SK-N-MC (cell line): ENCODE data around the gene DAB1.

Experiments
- DNase-seq: peaks from one replicate; pipeline ENCODE4 v3.0.0-alpha.2; 2011; ENCODE audit warnings: low read depth, low spot score
- H3K27ac ChIP-seq: fragments of 200-600 bp; sonication (generic); 2 replicates; pipeline ENCODE4 v1.5.1; 2016; ENCODE audit warnings: mixed run types
- H3K36me3 ChIP-seq: fragments of 200-600 bp; sonication (generic); 2 replicates; pipeline ENCODE4 v1.6.1; 2017; ENCODE audit warnings: antibody characterized with exemption, low read length, mixed read lengths; ENCODE audit not compliant: insufficient read depth
- H3K4me3 ChIP-seq: fragments of 200-600 bp; sonication (generic); 2 replicates; pipeline ENCODE4 v1.5.1; 2016
- H3K9ac ChIP-seq: fragments of 200-600 bp; sonication (generic); 2 replicates; pipeline ENCODE4 v1.8.0; 2017; ENCODE audit warnings: mixed run types, mixed read lengths; ENCODE audit not compliant: insufficient read length
- H3K9me3 ChIP-seq: fragments of 200-600 bp; sonication (generic); 2 replicates; pipeline ENCODE4 v1.6.1; 2017; ENCODE audit warnings: low read depth, mild to moderate bottlenecking, antibody characterized with exemption, low read length, moderate library complexity, mixed read lengths
- EZH2 ChIP-seq: fragments of 200-600 bp; sonication (generic); IDR thresholded peaks from one replicate; pipeline ENCODE4 v1.6.1; 2017; ENCODE audit warnings: antibody characterized with exemption
- FOXP2 ChIP-seq: optimal IDR thresholded peaks from 2 replicates; pipeline ENCODE3; 2011; ENCODE audit warnings: mild to moderate bottlenecking, moderate library complexity; ENCODE audit not compliant: insufficient read depth; ENCODE audit errors: extremely low read length, control extremely low read depth
- POLR2AphosphoS5 ChIP-seq: IDR thresholded peaks from 2 replicates; pipeline ENCODE4 v1.6.1; 2012; ENCODE audit warnings: mild to moderate bottlenecking, low read depth, low read length, borderline replicate concordance

The DAB1 gene

DNA sequence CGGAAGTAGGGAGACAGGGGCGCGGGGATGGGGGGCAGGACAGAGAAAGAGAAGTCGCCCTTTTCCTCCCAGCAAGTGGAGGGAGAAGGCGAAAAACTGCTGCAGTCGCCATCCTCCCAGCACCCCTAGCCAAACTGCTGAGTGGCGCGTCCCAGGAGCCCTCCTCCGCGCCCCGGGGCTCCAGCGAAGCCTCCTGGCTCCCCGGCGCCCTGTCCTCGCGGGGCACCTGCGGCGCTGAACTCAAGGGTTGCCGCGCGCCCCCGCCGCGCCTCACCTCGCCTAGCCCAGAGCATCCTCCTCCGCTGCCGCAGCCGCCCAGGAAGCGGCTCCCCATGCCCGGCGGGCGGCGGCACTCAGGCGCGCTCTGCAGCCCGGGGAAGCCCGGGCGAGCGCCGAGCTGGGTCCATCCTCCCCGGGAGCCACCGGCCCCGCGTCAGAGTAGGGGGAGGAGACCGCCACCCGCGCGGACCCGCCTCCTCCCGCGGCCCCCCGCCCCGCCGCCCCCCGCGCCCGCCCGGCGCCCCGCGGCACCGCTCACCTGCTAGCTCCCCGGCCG, at the start of gene DAB1:
Gene DAB1, minus strand, starts transcription at position 405 of the 556 bp plus-strand sequence. CDS start 133,030 bp downstream, outside the sequence.
- H3K4me3 ChIP-seq = peak within 1 kb of the TSS; percentile 81
- H3K9me3 ChIP-seq = no peaks in the 10 kb centered on the region
- TF ChIP-seq EZH2 (no peak), FOXP2 (no peak), POLR2AphosphoS5 (no peak)
- no peak within 1 kb of the TSS for H3K9ac ChIP-seq
- no peaks in the 10 kb centered on the region for H3K36me3 ChIP-seq
- DNase-seq = no peak
- no peak within 1 kb of the TSS for H3K27ac ChIP-seq

DNA sequence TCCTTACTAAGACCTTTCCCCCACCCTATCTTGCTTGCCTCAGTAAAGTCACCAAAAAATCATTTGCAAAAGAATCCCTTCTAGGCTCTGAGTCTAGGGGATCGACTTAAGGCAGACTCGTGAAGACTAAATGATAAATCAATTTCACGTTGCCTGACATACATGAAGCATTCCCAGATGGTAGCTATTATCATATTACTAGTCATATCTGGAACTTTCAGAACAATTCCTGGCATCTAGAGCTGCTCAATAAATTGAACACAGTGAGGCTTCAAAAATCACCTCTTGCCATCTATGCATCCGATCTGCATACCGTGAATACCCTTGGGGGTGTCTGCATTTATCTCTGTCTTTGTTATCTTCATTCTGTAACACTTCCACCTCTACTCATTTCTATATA, 49.6 kb upstream of the DAB1 start:
- no peaks in the 10 kb centered on the region for H3K36me3 ChIP-seq
- no peak for DNase-seq
- H3K4me3 ChIP-seq = peak overlapping the region; percentile 6; the same call in 1 of the 2 replicates
- no peak for TF ChIP-seq POLR2AphosphoS5
- TF ChIP-seq FOXP2 = no peak
- TF ChIP-seq EZH2 = no peak
- H3K9me3 ChIP-seq = no peaks in the 10 kb centered on the region
- H3K27ac ChIP-seq = no peak overlapping the region
- H3K9ac ChIP-seq = no peak overlapping the region

DNA sequence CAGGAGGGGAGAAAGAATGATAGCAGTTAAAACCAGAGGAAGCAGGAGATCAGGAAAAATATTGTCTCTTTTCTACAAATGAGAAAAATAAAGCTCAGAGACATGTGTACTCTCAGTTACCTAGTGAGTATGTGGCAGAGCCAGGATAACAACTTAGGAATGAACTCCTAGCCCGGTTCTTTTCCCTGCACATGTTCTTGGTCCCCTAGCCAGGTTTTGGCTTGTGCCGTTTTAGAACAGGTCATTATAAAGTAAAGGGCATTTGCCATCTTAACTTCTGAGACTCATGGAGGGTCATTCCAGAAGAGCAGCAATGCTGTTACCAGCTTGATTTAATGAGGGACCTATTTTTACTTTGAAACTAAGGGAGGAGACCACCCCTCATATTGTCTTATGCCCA, 48.1 kb upstream of the DAB1 start:
- Histone ChIP-seq H3K9ac (no peak overlapping the region), H3K9me3 (no peaks in the 10 kb centered on the region), H3K4me3 (no peak overlapping the region), H3K27ac (no peak overlapping the region), H3K36me3 (no peaks in the 10 kb centered on the region)
- DNase-seq = no peak
- TF ChIP-seq EZH2 = no peak
- TF ChIP-seq POLR2AphosphoS5 = no peak
- TF ChIP-seq FOXP2 = no peak

DNA sequence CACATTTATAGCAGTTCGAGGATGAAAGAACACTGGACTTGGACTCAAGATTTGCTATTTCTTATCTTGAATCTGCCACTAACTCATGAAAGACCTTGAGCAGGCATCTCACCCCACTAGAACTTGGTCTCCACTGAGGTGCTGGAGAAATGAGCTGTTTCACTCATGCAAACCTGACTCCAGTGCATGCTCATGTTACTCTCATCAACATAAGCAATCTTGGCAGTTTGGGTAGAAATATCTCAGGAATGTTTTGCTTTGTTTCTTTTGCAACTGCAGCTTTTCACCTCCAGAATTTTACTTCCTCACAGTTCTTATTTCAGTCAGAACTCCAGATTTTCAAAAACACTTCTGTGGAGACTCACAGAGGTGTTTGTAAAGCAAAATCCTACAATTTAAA, 46.2 kb upstream of the DAB1 start:
- Histone ChIP-seq H3K36me3 (no peaks in the 10 kb centered on the region), H3K9me3 (no peaks in the 10 kb centered on the region), H3K27ac (peak overlapping the region; percentile 54; the same call in 1 of the 2 replicates), H3K4me3 (peak overlapping the region; percentile 3; the same call in 1 of the 2 replicates), H3K9ac (no peak overlapping the region)
- TF ChIP-seq POLR2AphosphoS5 (no peak), FOXP2 (no peak), EZH2 (no peak)
- no peak for DNase-seq

DNA sequence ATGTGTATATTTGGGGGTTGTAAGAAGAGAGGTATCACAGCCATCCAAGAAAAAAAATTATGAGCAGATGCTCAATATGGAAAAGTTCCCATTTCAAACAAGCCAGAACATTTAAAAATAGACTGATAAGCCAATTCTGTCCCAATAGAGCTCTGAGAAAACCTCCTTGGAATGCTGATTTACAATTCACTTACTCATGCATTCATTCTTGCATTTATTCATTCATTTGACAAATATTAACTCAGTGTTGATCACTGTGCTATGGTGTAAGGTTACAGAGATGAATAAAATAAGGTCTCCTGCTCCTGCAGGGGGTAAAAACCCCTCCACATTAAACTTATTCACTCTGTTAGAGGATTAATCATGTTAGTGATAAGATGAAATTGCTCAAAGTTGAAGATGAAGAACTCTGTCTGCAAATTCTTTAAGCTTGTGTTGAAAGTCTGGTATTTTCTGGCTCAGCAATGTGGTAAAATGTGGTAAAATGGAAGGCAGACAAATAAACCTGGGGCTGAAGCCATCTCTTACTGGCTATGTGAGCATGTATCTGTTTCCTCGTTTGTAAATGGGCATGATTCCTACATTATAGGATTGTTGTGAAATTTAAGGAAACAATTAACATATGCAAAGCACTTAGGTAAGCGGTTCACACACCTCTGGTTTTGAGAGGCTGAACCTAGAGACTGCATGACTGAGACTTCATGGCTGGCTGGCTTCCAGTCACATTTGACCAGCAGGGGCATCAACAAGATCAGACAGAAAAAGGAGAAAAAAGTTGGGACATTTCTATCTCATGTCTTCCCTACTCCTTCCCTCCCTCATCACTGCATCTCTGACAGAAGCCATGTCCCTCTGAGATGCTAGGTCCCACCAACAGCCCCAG, 45.0 kb upstream of the DAB1 start:
- H3K36me3 ChIP-seq = no peaks in the 10 kb centered on the region
- peak overlapping the region; percentile 14; the same call in 1 of the 2 replicates for H3K4me3 ChIP-seq
- DNase-seq = no peak
- no peak for TF ChIP-seq EZH2
- no peak for TF ChIP-seq FOXP2
- no peak for TF ChIP-seq POLR2AphosphoS5
- 0 out of 2 replicates have a peak overlapping the region, but pooled peaks have one; percentile 19 for H3K27ac ChIP-seq
- H3K9me3 ChIP-seq = no peaks in the 10 kb centered on the region
- H3K9ac ChIP-seq = no peak overlapping the region

DNA sequence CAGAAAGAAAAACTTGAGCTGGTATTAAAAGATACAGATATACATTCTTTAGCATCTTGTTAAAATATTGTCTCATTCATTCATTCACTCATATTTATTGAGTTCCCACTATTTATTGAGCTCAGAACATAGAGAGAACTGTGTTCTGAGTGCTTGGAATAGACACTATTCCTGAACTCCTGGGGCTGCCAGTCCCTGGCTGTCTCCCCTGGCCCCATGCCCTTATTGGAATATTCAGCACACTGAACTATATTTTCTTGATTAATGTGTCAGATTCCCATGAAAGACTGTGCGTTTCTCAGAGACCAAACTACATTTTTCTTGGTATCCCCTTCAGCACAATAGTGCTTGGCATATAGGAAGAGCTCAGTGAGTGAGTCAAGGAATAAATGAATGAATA, 44.0 kb upstream of the DAB1 start:
- TF ChIP-seq EZH2 (no peak), FOXP2 (no peak), POLR2AphosphoS5 (no peak)
- H3K4me3 ChIP-seq = no peak overlapping the region

DNA sequence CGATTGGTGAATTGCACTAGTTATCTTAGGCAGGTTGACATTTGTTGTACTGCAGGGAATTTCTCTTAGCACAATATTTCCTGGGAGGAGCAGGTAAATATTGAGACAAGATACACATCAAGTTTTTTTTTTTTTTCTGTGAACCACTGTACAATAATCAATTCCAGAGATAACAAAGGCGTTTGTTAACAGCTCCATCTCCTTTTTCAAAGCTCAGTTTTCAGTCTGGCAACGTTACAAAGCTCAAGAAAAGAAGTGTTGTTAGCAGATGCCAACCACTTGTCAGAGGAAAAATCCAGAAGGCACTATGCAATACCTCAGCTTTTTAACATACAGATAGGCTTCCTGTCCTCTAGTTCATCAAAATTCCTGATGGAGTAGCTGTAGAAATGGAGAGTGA, 40.9 kb upstream of the DAB1 start:
- DNase-seq = no peak
- no peak overlapping the region for H3K4me3 ChIP-seq

More for the DNA sequence above, 44.0 kb upstream of the DAB1 start:
- DNase-seq = no peak
- H3K36me3 ChIP-seq = no peaks in the 10 kb centered on the region
- no peaks in the 10 kb centered on the region for H3K9me3 ChIP-seq
- H3K27ac ChIP-seq = no peak overlapping the region
- no peak overlapping the region for H3K9ac ChIP-seq

DNA sequence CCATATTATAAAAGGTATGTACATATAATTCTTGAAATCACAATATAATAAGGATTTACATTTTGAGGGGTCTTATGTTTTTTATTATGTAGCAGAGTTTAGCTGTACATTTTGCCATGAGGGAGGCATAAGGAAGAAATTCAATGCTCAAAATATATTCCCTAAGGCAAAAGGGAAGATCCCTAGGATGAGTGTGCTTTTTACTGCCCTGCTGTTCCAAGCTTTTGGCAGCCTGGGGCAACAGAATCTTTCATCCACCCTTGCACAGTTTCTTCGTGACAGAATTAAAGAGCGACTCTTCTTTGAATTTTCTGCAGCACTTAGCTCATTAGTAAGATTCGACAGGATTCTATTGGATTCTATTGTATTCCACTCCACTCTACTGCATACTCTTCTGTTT, 39.5 kb upstream of the DAB1 start:
- no peak for DNase-seq
- TF ChIP-seq EZH2 (no peak), POLR2AphosphoS5 (no peak), FOXP2 (no peak)
- H3K27ac ChIP-seq = no peak overlapping the region
- no peaks in the 10 kb centered on the region for H3K9me3 ChIP-seq
- H3K9ac ChIP-seq = no peak overlapping the region
- no peaks in the 10 kb centered on the region for H3K36me3 ChIP-seq
- H3K4me3 ChIP-seq = no peak overlapping the region

More for the DNA sequence above, 40.9 kb upstream of the DAB1 start:
- no peak for TF ChIP-seq POLR2AphosphoS5
- TF ChIP-seq EZH2 = no peak
- TF ChIP-seq FOXP2 = no peak
- Histone ChIP-seq H3K9me3 (no peaks in the 10 kb centered on the region), H3K9ac (no peak overlapping the region), H3K27ac (no peak overlapping the region), H3K36me3 (no peaks in the 10 kb centered on the region)

DNA sequence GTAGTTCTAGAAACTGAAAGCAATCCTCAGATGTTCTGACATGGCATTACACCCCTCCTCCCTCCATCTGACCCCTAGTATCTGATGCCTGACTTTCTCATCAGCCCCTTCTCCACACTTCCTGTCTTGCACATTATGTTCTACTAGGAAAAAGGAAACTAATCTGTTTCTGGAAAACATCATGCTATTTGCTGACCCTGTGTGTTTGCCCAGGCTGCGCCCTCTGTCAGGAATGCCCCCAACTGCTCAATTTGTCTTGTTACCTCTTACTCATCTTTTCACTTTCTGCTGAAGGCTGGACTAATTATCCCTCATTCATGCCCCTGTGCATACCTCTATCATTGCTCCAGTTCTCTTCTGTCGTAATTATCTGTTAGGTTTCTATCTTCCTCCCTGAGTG, 37.5 kb upstream of the DAB1 start:
- Histone ChIP-seq H3K9ac (no peak overlapping the region), H3K27ac (no peak overlapping the region), H3K36me3 (no peaks in the 10 kb centered on the region), H3K9me3 (no peaks in the 10 kb centered on the region), H3K4me3 (no peak overlapping the region)
- no peak for DNase-seq
- TF ChIP-seq POLR2AphosphoS5 = no peak
- no peak for TF ChIP-seq EZH2
- TF ChIP-seq FOXP2 = no peak
